ENCODE measurements around the gene ANGPTL7. TPM values are rescaled to one million over a fixed set of nuclear protein-coding genes. Genes with fewer than 3 reads are reported as not detected.

ANGPTL7 gene
- total RNA-seq, 1 experiment from 2014 or later: not detected

- in situ Hi-C loops (cut with HindIII; ENCODE audit: low pct_unique_long_range_greater_than_20kb, low sequenced_read_pairs): no loop called here
- DNase-seq (ENCODE audit: low read depth, low spot score): peak; percentile 59
Measured at GRCh38 chr1:11188381-11188780, 774 bp upstream of the ANGPTL7 start.

- DNase-seq (ENCODE audit: low read depth, low spot score): no peak
- in situ Hi-C loops (cut with HindIII; ENCODE audit: low pct_unique_long_range_greater_than_20kb, low sequenced_read_pairs): no loop called here
Measured at GRCh38 chr1:11193376-11193775, 4.2 kb downstream of the ANGPTL7 start.

- in situ Hi-C loops (cut with HindIII; ENCODE audit: low pct_unique_long_range_greater_than_20kb, low sequenced_read_pairs): no loop called here
- no peak for DNase-seq (ENCODE audit: low read depth, low spot score)
Measured at GRCh38 chr1:11194407-11195176, 5.4 kb downstream of the ANGPTL7 start.

- in situ Hi-C loops (cut with HindIII; ENCODE audit: low pct_unique_long_range_greater_than_20kb, low sequenced_read_pairs): no loop called here
- no peak for DNase-seq (ENCODE audit: low read depth, low spot score)
Measured at GRCh38 chr1:11196945-11197344, 7.8 kb downstream of the ANGPTL7 start.

DNA sequence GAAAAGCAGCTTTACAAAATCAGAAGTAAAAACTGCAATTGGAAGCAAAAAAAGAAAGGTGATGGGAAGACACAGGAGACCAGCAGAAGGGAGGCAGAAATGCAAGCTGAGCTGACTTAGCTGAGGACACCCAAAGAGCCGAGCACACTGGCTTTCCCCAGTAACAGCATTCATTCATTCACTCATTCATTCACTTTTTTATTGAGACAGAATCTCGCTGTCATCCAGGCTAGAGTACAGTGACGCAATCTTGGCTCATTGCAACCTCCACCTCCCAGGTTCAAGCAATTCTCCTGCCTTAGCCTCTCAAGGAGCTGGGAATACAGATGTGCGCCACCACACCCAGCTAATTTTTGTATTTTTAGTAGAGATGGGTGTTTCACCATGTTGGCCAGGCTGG lies 8.2 kb downstream of the ANGPTL7 start:
- in situ Hi-C loops (cut with HindIII; ENCODE audit: low pct_unique_long_range_greater_than_20kb, low sequenced_read_pairs): no loop called here
- DNase-seq (ENCODE audit: low read depth, low spot score): no peak

DNA sequence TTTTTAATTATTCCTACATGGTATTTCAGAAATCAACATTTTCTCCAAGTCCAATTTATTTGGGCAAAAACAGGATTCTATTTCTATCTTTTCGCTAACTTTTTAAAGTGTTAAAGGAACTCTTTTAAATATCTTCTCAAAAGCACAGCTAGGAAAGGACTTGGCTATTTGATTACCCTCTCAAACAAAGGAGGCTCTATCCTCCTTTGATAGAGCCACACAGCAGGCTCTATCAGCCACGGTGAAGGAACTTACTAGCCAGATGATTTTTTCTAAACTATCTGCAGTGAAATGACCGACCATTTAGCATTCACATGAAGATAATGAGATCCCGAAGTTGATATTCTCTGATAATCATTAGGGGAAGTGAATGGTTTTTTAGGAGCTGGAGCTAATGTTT lies 9.1 kb downstream of the ANGPTL7 start:
- DNase-seq (ENCODE audit: low read depth, low spot score): peak; percentile 52
- in situ Hi-C loops (cut with HindIII; ENCODE audit: low pct_unique_long_range_greater_than_20kb, low sequenced_read_pairs): no loop called here

GRCh38 chr1:11198851-11199594 lies 9.9 kb downstream of the ANGPTL7 start:
- DNase-seq (ENCODE audit: low read depth, low spot score): no peak
- in situ Hi-C loops (cut with HindIII; ENCODE audit: low pct_unique_long_range_greater_than_20kb, low sequenced_read_pairs): no loop called here

DNA sequence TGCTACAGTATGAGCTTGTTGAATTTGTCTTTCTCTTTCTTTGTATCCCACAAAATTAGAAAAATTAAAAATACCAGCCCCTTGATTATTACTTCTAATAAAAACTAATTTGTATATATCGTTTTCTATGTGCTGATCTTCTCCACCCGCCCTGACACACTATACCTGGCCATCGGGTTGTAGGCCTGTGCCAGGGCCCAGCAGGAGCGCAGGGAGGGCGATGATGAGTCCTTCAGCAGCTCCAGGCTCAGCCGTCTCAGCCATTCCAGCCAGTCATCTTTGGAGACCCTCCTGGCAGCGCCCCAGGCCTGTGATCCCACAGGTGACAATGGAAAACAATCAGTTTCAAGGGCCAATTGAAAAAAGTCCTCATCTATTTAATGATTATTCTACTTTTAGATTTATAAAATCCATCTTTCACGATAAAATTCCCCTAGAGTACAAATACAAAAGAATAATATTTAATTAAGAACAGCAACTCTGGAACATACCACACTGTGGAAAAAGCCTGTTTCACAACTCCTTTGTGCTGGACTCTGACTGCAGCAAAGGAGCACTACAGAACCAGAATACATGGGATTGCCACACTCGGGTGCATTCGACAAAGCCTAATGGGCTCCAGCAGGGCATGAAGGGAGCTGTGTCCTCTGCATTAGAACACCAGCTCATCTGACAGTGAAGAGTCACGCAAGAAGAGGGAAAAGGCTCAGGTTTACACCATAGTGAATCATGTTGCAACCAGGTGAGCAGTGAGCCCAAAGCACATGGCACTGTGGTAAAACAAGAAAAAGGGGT lies 15.4 kb downstream of the ANGPTL7 start:
- DNase-seq (ENCODE audit: low read depth, low spot score): no peak
- in situ Hi-C loops (cut with HindIII; ENCODE audit: low pct_unique_long_range_greater_than_20kb, low sequenced_read_pairs): no loop called here

DNA sequence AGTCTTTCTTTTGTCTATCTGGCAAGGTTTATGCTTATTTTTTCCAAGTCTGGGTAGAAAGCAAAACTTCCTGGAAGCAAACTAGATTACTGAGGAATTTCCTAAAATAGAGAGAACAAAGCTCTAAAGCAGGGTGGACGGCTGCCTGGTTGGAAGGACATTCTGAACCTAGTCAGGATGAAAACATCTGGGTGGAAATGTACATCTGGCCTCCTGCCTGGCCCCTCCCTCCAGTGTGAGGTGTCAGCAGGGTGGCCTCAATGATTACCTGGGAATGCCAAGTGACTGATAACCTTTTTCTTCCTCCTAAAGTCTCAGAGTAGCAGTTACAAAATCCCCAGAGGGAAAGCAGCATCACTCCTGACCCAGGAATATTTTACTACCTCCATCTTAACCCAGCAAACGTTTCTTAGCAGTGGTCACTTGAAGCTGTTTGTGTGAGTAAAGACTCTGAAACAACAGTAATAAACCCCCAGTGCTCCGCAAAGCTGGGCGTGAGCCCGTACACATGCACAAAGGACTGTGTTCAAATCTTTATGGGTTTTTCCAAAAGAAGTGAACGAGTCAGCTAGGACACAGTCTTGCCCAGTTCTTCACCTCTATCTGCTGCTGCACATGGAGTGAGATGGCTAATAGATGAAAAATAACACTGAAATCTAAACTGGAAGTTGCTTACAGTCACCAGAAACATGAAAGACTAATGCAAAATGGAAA lies 18.9 kb downstream of the ANGPTL7 start:
- in situ Hi-C loops (cut with HindIII; ENCODE audit: low pct_unique_long_range_greater_than_20kb, low sequenced_read_pairs): no loop called here
- no peak for DNase-seq (ENCODE audit: low read depth, low spot score)

- in situ Hi-C loops (cut with HindIII; ENCODE audit: low pct_unique_long_range_greater_than_20kb, low sequenced_read_pairs): no loop called here
- no peak for DNase-seq (ENCODE audit: low read depth, low spot score)
Measured at GRCh38 chr1:11211461-11211860, 22.3 kb downstream of the ANGPTL7 start.

GRCh38 chr1:11211925-11212587 lies 22.9 kb downstream of the ANGPTL7 start:
- DNase-seq (ENCODE audit: low read depth, low spot score): no peak
- in situ Hi-C loops (cut with HindIII; ENCODE audit: low pct_unique_long_range_greater_than_20kb, low sequenced_read_pairs): no loop called here

GRCh38 chr1:11214698-11215380 lies 25.7 kb downstream of the ANGPTL7 start:
- no peak for DNase-seq (ENCODE audit: low read depth, low spot score)
- in situ Hi-C loops (cut with HindIII; ENCODE audit: low pct_unique_long_range_greater_than_20kb, low sequenced_read_pairs): no loop called here

GRCh38 chr1:11215381-11216005 lies 26.3 kb downstream of the ANGPTL7 start:
- DNase-seq (ENCODE audit: low read depth, low spot score): peak; percentile 6
- in situ Hi-C loops (cut with HindIII; ENCODE audit: low pct_unique_long_range_greater_than_20kb, low sequenced_read_pairs): no loop called here

DNA sequence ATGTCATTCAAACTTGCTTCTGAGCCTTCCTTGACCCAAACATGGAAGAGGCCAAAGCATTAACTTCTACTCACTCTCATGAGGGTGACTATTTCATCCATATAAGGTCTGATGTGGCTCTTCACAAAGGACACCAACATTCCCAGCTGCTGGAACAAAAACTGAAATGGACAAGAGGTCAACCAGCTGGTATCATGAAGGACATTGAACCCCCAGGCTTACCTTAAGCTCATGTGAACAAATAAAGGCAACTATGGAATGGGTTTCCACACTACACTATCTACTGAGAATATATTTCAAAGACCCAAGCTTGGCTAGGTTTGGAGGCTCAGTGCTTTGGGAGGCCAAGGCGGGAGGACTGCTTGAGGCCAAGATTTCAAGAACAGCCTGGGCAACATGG lies 26.9 kb downstream of the ANGPTL7 start:
- DNase-seq (ENCODE audit: low read depth, low spot score): no peak
- in situ Hi-C loops (cut with HindIII; ENCODE audit: low pct_unique_long_range_greater_than_20kb, low sequenced_read_pairs): no loop called here

- in situ Hi-C loops (cut with HindIII; ENCODE audit: low pct_unique_long_range_greater_than_20kb, low sequenced_read_pairs): no loop called here
- no peak for DNase-seq (ENCODE audit: low read depth, low spot score)
Measured at GRCh38 chr1:11227106-11228077, 38.2 kb downstream of the ANGPTL7 start.

Measured in SK-MEL-5 (cell line).